ENCODE measurements around the gene NFIA.

The NFIA gene

GRCh38 chr1:61226791-61227567, 144.6 kb downstream of the NFIA start:
- no peak for DNase-seq

DNA sequence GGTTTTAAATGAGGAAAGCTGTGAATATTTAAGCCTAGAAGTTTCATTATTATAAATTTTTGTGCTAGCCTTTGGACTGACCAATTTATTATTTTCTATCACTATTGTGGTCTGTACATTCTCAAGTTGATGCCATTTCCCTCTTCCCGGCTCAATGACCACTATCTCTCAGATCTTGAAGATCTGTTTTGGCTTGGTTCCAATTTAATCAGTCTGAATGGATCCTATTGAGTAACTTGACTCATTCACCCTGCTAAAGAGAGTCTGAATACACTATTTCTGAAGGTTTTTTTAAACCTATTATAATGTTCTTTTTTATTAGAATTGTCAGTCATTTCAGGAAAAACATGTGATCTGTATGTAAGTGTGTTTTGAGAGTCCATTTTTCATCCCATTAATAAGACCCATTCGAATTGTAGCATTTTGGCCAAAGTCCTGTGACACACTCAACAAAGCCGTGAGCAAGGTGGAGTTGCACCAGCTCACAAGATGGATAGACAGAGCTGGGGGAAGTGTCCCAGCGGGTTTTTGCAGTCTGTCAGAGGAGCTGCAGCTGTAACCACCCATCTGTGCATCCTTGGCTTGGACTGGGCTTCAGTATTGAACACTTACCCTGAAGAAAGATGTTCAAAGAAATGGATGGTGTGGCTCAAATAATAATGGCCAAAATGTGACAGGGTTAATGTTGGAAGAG, 145.6 kb downstream of the NFIA start:
- no peak for DNase-seq

DNA sequence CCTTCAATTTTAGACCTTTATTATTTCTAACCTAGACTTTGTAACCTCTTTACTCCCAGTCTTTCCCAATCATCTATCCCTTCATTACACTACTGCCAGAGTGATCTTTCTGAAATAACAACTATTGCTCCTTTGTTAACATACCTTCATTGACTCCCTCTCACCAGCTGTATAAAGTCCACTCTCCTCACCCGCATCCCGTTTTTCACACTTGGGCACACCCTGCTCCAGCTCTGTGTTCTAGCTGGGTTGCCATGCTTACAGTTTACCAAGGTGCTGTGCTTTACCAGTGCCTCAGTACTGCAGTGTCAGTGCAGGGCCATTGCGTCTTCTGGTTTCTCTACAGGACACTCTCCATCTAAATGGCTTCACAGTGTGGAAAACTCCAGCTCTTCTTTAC, 148.2 kb downstream of the NFIA start:
- no peak for DNase-seq

- DNase-seq: no peak
Measured at GRCh38 chr1:61231795-61232194, 149.4 kb downstream of the NFIA start.

- DNase-seq: no peak
Measured at GRCh38 chr1:61233121-61233660, 150.8 kb downstream of the NFIA start.

DNA sequence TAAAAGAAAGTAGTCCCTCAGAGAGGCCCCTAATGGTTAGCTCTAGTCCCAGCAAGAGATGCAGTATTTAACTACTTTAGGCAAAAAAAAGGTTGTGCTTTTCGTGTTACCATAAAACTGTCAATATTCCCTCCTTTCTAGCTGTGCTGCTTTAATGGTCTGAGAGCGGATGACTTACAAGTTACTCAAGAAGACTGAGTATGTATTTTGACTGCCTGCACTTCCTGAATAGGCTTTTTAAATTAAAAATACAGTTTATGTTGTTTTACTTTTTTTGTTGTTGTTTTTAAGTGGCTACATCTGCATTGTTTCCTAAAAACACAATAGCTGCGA, 152.2 kb downstream of the NFIA start:
- no peak for DNase-seq

- no peak for DNase-seq
Measured at GRCh38 chr1:61237147-61237546, 154.8 kb downstream of the NFIA start.

- DNase-seq: no peak
Measured at GRCh38 chr1:61237659-61238358, 155.4 kb downstream of the NFIA start.

- DNase-seq: no peak
Measured at GRCh38 chr1:61238359-61238665, 156.0 kb downstream of the NFIA start.

DNA sequence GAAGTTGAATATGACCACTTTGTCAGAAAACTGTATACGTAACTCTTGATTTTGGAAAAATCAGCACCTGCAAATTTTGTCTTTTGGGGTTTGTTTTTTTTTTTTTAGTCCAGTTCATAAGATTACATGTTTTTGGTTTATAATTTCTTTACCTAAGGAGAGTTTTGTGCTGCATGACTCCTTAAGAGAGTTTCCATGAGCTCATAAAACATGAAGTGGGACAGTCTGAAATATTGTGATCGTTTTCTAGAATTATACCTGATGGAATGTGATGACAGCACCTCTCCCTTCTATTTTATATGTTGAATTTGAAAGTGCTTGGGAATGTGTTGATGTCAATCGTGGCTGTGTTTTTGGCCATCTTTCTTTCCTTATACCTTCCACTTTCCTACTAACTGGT, 158.5 kb downstream of the NFIA start:
- no peak for DNase-seq

DNA sequence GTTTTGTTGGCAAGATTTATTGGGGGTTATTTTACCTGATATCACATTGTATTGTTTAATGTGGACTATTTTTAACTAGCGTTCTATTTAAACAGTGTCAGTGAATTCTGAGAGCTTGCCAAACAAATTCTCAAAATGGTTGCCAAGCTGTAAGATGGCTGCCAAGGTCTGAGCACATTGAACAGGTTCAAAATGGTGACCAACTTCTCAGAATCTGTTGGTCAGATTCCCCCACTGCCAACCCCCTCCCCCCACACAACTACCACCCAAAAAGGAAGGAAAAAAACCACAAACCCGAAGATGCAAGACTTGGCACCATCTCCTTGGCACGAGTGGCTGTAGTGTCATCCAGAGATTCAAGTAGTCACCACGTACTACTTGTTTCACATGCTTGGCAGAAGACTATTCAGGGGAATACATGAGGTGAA, 159.1 kb downstream of the NFIA start:
- DNase-seq: no peak

- DNase-seq: no peak
Measured at GRCh38 chr1:61241973-61242381, 159.6 kb downstream of the NFIA start.

DNA sequence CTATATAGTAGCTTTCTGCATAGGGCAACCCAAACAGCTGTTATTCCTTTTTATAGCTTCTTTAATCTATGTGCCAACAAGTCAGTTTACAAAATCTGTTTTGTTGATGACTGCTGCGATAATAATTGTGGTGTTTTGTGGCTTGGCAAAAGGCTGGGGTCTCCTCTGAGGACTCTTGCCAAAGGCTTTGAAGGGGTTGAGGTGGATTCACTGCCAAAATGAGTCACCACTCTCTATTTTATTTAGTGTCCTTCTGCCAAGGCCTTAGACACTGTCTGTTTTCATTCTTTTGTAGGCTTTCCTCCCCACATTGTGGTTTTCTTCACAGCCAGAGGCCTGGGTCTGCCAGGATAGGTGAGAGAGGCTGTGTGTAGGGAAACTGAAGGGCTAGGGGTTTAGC, 161.8 kb downstream of the NFIA start:
- no peak for DNase-seq

DNA sequence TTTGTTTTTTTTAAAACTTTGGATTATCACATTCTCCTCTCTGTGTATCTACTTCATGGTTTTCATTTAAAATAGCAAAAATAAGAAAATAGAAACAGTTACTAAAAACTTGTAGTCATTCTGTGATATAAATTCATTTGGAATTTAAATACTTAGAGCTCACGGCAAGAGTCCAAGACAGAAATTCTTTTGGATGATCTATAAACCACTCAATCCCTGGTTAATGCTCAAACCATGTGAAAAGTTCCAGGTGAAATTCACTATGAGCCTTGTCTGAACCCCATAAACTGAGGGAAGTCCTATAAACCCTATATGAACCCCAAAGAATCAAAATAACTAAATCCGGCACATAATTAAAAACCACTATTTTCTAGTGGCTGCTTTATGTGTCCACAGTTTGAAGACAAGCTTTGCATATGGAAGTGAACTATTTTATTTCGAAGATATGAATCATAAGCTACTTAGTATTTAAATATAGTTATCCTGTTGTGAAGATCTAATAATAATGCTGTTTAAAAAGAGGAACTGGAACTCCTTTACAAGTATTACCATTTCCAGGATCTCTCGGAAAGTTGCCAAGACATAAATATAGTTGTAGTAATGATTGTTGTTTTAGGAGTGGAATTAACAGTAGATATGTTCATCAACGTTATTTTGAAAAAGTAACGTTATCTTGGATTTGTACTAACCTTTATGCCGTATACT, 163.5 kb downstream of the NFIA start:
- no peak for DNase-seq

DNA sequence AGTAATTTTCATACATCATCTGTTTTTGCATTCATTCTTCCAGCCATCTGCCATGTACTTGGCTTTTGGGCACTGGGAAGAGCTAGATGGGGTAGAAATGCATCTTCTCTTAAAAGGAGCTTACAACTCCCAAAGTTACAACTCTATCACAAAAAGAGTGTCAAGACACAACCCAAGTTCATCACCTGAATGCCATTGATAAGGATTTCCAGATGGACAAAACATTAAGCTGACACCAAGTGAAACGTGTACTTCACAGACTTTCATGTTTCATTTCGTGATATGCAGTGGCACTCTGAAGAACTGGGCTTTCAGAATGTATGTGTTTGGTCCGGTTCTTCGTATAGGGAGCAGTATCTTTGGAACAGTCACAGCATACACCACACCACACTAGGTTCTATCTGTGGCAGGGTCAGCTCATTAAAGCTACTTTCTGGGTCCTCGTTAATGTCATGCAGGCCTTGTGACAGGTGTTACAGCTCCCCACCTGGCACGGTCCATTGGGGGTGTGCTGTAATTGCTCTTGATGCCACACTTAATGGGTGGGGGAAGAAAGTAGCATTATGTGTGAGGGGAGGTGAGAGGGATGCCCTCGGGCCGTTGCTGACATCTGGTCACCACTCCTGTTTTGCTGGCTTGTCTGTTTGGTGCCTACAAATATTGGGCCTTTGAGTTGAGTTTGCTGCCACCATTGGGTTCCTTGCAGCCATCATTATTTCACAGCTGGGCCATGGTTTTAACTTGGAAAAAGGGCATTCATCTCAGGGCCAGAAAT, 164.9 kb downstream of the NFIA start:
- no peak for DNase-seq

GRCh38 chr1:61247881-61248752, 165.8 kb downstream of the NFIA start:
- no peak for DNase-seq

DNA sequence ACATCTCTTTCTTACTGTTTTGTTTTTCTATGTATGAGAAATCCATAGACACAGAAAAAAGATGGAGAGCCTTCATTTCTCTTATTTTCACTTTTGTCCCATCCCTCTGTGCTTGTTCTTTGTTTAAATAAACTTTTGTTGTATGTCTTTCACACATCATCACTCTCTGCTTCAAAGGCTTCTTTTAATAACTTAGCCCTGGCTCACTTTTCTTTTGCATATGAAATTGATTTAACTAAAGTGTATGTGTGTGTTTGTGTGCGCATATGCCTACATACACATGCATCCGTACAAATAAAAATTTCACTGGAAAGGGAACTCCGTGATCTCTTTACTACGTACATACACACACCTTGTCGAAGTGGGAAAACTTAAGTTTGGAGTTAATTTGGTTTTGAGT, 168.6 kb downstream of the NFIA start:
- no peak for DNase-seq

DNA sequence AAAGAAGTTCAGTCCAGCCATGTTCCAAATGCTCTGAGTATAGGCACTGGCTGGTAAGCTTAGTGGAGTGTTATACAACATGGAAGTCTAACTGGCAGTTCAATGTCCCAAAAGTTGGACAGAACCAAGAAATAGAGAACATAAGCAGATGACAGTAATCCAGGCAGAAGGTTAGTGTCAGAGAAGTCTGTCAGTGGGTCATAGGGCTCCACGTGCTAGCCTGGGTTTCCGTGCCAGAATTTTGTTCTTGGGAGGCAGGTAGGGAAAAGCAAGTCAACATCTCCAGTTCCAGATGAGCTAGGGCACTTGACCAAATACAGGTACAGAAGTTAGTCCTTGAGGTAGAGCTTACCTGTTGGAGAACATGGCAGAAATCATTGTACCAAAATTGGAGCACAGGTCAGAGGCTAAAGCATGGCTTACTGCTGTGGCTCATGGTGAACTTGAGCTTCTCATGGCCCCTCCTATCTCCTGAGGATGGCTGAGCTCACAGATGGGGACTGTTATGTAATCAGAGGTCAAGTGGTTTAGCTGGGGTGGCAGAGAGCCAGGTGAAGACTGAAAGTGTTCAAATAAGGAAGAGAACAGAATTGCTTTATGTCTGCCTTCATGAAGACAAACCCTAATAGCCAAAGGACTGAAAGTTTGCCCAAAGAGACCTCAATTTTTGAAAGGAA, 170.8 kb downstream of the NFIA start:
- no peak for DNase-seq

DNA sequence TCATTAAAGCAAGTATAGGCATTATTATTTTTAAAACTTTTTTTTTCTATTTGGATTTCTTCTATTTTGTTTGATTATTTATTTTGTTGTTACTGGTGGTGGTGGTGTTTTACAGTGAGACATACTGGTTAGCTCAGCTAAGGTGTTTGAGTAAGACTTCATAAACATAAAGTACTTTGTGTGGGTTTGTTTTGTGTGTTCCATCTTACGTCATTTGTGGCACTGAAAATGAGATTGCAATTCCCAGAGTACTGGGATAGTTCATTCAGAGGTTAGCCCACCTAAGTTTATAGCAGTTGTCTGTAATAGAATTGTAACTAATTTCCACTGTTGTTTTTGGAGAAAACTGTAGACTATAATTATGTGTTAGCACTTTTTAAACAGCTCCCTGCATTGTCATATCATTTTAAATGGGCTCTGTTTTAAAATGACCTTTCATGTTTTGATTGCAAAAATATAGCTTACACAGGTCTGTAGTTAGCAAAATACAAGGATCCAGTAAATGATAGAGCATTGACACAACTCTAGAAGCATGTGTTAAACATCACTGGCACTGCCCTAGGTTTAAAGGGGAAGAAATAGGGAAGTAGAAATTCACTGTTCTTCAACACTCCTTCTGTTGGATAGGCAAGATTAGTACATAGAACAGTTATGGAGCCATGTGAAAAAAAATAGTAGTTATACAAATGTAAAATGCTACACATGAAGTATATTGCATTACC, 171.7 kb downstream of the NFIA start:
- DNase-seq: no peak
